ENCODE results near the gene C5AR1.
A peak's percentile ranks its signal among the peaks of the same experiment; 100 is the strongest.
"Not testable (repeated sequence)": the region's sequence is repeated elsewhere in the genome, so short reads cannot be mapped to it uniquely, and the experiment has no call there.

The C5AR1 gene

DNA sequence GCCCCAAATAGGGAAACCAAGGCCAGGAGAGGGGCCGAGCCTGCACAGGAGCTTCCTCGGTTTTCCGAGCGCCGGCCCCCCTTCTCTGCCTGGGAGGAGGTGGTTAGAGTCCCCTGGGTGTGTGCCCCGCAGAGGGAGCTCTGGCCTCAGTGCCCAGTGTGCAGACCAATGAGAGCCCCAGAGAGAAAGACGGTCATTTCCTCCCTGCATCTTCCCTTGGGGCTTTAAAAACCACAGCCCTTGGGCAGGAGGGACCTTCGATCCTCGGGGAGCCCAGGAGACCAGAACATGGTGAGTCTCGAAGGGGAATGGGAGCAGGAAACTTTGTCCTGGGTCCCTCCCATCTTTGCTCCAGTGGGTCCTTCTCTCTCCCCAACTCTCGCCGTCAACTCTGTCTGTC, at the start of gene C5AR1:
Gene C5AR1 (plus strand): TSS at position 254 of the 400 bp plus-strand sequence. CDS start 35 bp downstream, at position 289.
- no peak within 1 kb of the TSS for H3K27ac ChIP-seq (ENCODE audit: low read depth, low read length)
- no peaks in the 10 kb centered on the region for H3F3A ChIP-seq (ENCODE audit: control insufficient read depth, insufficient read depth)
- H3K36me3 ChIP-seq (ENCODE audit: control insufficient read depth, low read length): no peaks in the 10 kb centered on the region
- H3K4me2 ChIP-seq (ENCODE audit: low read length): peak within 1 kb of the TSS; percentile 26
- peaks cover 19% of the 10 kb centered on the region for H3K4me1 ChIP-seq (ENCODE audit: control insufficient read depth, low read length)
- no peaks in the 10 kb centered on the region for H3K79me2 ChIP-seq (ENCODE audit: control insufficient read depth, low read length)
- no peak within 1 kb of the TSS for H3K4me3 ChIP-seq (ENCODE audit: low read length)
- no peaks in the 10 kb centered on the region for H3K9me2 ChIP-seq (replicated peaks; ENCODE audit: control insufficient read depth, low read length)
- no peaks in the 10 kb centered on the region for H4K20me1 ChIP-seq (ENCODE audit: control insufficient read depth, insufficient read depth, low read depth, low read length)
- no peaks in the 10 kb centered on the region for H3K9me3 ChIP-seq (ENCODE audit: control insufficient read depth, insufficient read depth, low read length)
- peaks cover 17% of the 10 kb centered on the region; the same call in 1 of the 2 replicates for H3K27me3 ChIP-seq (ENCODE audit: control insufficient read depth, low read length)
- no peak for TF ChIP-seq EZH2phosphoT487 (IDR thresholded peaks at IDR 0.05; ENCODE audit: borderline replicate concordance, low read length)
- no peak for TF ChIP-seq CTCF (IDR thresholded peaks at IDR 0.05; ENCODE audit: low read depth, low read length, poor library complexity, severe bottlenecking)

DNA sequence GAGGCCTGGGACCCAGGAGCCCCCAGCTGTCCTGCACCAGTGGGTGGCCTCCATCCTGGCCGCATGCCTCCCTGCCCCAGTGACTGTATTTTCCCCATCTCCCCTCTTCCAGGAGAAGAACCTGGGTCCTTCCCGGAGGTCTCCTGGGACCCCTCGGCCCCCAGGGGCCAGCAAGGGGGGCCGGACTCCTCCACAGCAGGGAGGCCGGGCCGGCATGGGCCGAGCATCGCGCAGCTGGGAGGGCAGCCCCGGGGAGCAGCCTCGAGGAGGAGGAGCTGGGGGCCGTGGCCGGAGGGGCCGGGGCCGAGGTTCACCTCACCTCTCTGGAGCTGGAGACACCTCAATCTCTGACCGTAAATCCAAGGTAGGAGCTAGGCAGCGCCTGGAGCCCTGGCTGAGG, 49.2 kb upstream of the C5AR1 start:
- Histone ChIP-seq H3K4me1 (ENCODE audit: control insufficient read depth, low read length) (peaks cover 27% of the 10 kb centered on the region), H3K4me2 (ENCODE audit: low read length) (no peak overlapping the region), H3K9me3 (ENCODE audit: control insufficient read depth, insufficient read depth, low read length) (no peaks in the 10 kb centered on the region), H4K20me1 (ENCODE audit: control insufficient read depth, insufficient read depth, low read depth, low read length) (no peaks in the 10 kb centered on the region), H3K27me3 (ENCODE audit: control insufficient read depth, low read length) (no peaks in the 10 kb centered on the region), H3K4me3 (ENCODE audit: low read length) (no peak overlapping the region), H3K79me2 (ENCODE audit: control insufficient read depth, low read length) (peaks cover 16% of the 10 kb centered on the region), H3F3A (ENCODE audit: control insufficient read depth, insufficient read depth) (no peaks in the 10 kb centered on the region), H3K9me2 (replicated peaks; ENCODE audit: control insufficient read depth, low read length) (no peaks in the 10 kb centered on the region), H3K36me3 (ENCODE audit: control insufficient read depth, low read length) (peaks cover 41% of the 10 kb centered on the region), H3K27ac (ENCODE audit: low read depth, low read length) (no peak overlapping the region)
- TF ChIP-seq EZH2phosphoT487 (IDR thresholded peaks at IDR 0.05; ENCODE audit: borderline replicate concordance, low read length) (no peak), CTCF (IDR thresholded peaks at IDR 0.05; ENCODE audit: low read depth, low read length, poor library complexity, severe bottlenecking) (no peak)

GRCh38 chr19:47261946-47262793, 47.5 kb upstream of the C5AR1 start:
- Histone ChIP-seq H3K79me2 (ENCODE audit: control insufficient read depth, low read length) (peaks cover 16% of the 10 kb centered on the region), H3K4me2 (ENCODE audit: low read length) (peak overlapping the region; percentile 14), H3K36me3 (ENCODE audit: control insufficient read depth, low read length) (peaks cover 47% of the 10 kb centered on the region), H3K27ac (ENCODE audit: low read depth, low read length) (0 out of 2 replicates have a peak overlapping the region, but pooled peaks have one; percentile 14), H3K4me1 (ENCODE audit: control insufficient read depth, low read length) (peaks cover 20% of the 10 kb centered on the region)
- not testable (repeated sequence) for H3K9me2 ChIP-seq (replicated peaks; ENCODE audit: control insufficient read depth, low read length); H3F3A ChIP-seq (ENCODE audit: control insufficient read depth, insufficient read depth); H4K20me1 ChIP-seq (ENCODE audit: control insufficient read depth, insufficient read depth, low read depth, low read length); H3K9me3 ChIP-seq (ENCODE audit: control insufficient read depth, insufficient read depth, low read length); H3K27me3 ChIP-seq (ENCODE audit: control insufficient read depth, low read length); H3K4me3 ChIP-seq (ENCODE audit: low read length)

DNA sequence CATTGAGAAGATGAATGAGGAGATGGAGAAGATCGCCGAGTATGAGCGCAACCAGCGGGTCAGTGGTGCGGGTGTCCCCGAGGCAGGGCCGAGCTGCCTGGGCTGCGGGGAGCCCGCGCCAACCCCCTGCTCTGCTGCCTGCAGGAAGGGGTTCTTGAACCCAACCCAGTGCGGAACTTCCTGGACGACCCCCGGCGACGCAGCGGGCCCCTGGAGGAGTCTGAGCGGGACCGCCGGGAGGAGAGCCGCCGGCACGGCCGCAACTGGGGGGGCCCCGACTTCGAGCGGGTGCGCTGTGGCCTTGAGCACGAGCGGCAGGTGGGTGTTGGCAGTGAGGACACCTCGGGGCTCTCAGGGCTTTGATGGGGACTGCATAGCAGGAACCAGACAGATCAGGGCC, 45.0 kb upstream of the C5AR1 start:
- no peaks in the 10 kb centered on the region for H3F3A ChIP-seq (ENCODE audit: control insufficient read depth, insufficient read depth)
- H3K9me3 ChIP-seq (ENCODE audit: control insufficient read depth, insufficient read depth, low read length): no peaks in the 10 kb centered on the region
- H4K20me1 ChIP-seq (ENCODE audit: control insufficient read depth, insufficient read depth, low read depth, low read length): no peaks in the 10 kb centered on the region
- TF ChIP-seq EZH2phosphoT487 (IDR thresholded peaks at IDR 0.05; ENCODE audit: borderline replicate concordance, low read length) (no peak), CTCF (IDR thresholded peaks at IDR 0.05; ENCODE audit: low read depth, low read length, poor library complexity, severe bottlenecking) (no peak)
- no peaks in the 10 kb centered on the region for H3K79me2 ChIP-seq (ENCODE audit: control insufficient read depth, low read length)
- H3K36me3 ChIP-seq (ENCODE audit: control insufficient read depth, low read length): peaks cover 37% of the 10 kb centered on the region
- no peaks in the 10 kb centered on the region for H3K27me3 ChIP-seq (ENCODE audit: control insufficient read depth, low read length)
- no peaks in the 10 kb centered on the region for H3K9me2 ChIP-seq (replicated peaks; ENCODE audit: control insufficient read depth, low read length)
- no peak overlapping the region for H3K4me3 ChIP-seq (ENCODE audit: low read length)
- H3K4me1 ChIP-seq (ENCODE audit: control insufficient read depth, low read length): peaks cover 10% of the 10 kb centered on the region
- H3K4me2 ChIP-seq (ENCODE audit: low read length): no peak overlapping the region
- H3K27ac ChIP-seq (ENCODE audit: low read depth, low read length): no peak overlapping the region

Measured in DOHH2 (cell line).